SK-N-SH treated with all-trans-retinoic acid at 6 μM for 48 hours (cell line): ENCODE measurements around the gene NEXMIF.

Experiments
- ARNTL ChIP-seq: fragments of 450-650 bp; formaldehyde crosslinking; IDR thresholded peaks from 2 replicates; pipeline ENCODE4 v1.5.0; 2020; ENCODE audit warnings: low read depth, mild to moderate bottlenecking, moderate library complexity, borderline replicate concordance
- ESRRG ChIP-seq: fragments of 250-450 bp; sonication (Bioruptor Pico); IDR thresholded peaks from 2 replicates; pipeline ENCODE4 v1.6.1; 2021; ENCODE audit warnings: mild to moderate bottlenecking
- OSR1 ChIP-seq: fragments of 250-450 bp; sonication (Bioruptor Pico); IDR thresholded peaks from 2 replicates; pipeline ENCODE4 v1.8.0; 2022; ENCODE audit warnings: moderate library complexity, mild to moderate bottlenecking, inconsistent platforms
- PPARA ChIP-seq: fragments of 250-450 bp; sonication (Bioruptor Pico); IDR thresholded peaks from 2 replicates; pipeline ENCODE4 v1.5.0; 2020; ENCODE audit warnings: mild to moderate bottlenecking, borderline replicate concordance
- ZC3H10 ChIP-seq: fragments of 250-450 bp; sonication (Bioruptor Pico); IDR thresholded peaks from 2 replicates; pipeline ENCODE4 v1.5.1; 2021; ENCODE audit warnings: mild to moderate bottlenecking, moderate library complexity
- ZFP3 ChIP-seq: fragments of 250-450 bp; sonication (Bioruptor Pico); IDR thresholded peaks from 2 replicates; pipeline ENCODE4 v1.5.0; 2020; ENCODE audit warnings: mild to moderate bottlenecking, moderate library complexity
- ZFP30 ChIP-seq: fragments of 450-650 bp; formaldehyde crosslinking; IDR thresholded peaks from 2 replicates; pipeline ENCODE4 v1.5.0; 2022; ENCODE audit warnings: mild to moderate bottlenecking, moderate library complexity
- ZNF565 ChIP-seq: fragments of 450-650 bp; formaldehyde crosslinking; conservative IDR thresholded peaks from 2 replicates; pipeline ENCODE4 v1.5.0; 2020; ENCODE audit warnings: low read depth, mild to moderate bottlenecking, moderate library complexity
- ZNF70 ChIP-seq: fragments of 450-650 bp; formaldehyde crosslinking; IDR thresholded peaks from 2 replicates; pipeline ENCODE4 v1.5.0; 2020; ENCODE audit warnings: mild to moderate bottlenecking, moderate library complexity
- ZNF8 ChIP-seq: fragments of 450-650 bp; formaldehyde crosslinking; IDR thresholded peaks from 2 replicates; pipeline ENCODE4 v1.5.0; 2020; ENCODE audit warnings: mild to moderate bottlenecking, moderate library complexity
- TF ChIP-seq, protein P1 (sequence below): fragments of 250-450 bp; sonication (Bioruptor Pico); IDR thresholded peaks from 2 replicates; pipeline ENCODE4 v1.5.1; 2021; ENCODE audit warnings: mild to moderate bottlenecking, moderate library complexity
- TF ChIP-seq, protein P2 (sequence below): fragments of 250-450 bp; sonication (Bioruptor Pico); IDR thresholded peaks from 2 replicates; pipeline ENCODE4 v1.5.1; 2020; ENCODE audit warnings: low read depth, mild to moderate bottlenecking, moderate library complexity
- TF ChIP-seq, protein P3 (sequence below): fragments of 250-450 bp; sonication (Bioruptor Pico); IDR thresholded peaks from 2 replicates; pipeline ENCODE4 v1.5.0; 2020; ENCODE audit warnings: mild to moderate bottlenecking, moderate library complexity

DNA sequence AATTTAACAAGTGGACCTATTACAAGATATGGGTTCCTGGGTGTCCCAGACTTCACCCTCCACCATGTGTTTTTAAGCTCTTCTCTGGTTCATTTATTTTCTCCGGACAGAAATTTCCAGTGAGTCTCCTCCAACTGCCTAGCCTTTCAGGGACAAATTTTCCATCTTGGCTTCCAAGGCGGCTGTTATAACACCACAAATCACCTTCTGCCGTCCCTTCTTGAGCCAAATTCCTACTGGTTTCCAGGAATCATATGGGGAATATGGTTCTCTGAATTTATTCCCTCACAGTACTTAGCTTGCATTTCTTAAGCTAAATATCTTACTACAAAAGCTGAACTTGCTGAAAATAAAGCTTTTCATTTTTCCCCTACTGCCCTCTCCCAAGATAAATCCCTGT, 18.8 kb downstream of the NEXMIF start:
- TF ChIP-seq ESRRG: no peak
- TF ChIP-seq, protein P1, sequence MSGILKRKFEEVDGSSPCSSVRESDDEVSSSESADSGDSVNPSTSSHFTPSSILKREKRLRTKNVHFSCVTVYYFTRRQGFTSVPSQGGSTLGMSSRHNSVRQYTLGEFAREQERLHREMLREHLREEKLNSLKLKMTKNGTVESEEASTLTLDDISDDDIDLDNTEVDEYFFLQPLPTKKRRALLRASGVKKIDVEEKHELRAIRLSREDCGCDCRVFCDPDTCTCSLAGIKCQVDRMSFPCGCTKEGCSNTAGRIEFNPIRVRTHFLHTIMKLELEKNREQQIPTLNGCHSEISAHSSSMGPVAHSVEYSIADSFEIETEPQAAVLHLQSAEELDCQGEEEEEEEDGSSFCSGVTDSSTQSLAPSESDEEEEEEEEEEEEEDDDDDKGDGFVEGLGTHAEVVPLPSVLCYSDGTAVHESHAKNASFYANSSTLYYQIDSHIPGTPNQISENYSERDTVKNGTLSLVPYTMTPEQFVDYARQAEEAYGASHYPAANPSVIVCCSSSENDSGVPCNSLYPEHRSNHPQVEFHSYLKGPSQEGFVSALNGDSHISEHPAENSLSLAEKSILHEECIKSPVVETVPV (CRISPR knock-in tag): no peak
- no peak for TF ChIP-seq ZC3H10 (CRISPR knock-in tag)
- TF ChIP-seq ZNF70 (CRISPR knock-in tag): no peak
- TF ChIP-seq, protein P2, sequence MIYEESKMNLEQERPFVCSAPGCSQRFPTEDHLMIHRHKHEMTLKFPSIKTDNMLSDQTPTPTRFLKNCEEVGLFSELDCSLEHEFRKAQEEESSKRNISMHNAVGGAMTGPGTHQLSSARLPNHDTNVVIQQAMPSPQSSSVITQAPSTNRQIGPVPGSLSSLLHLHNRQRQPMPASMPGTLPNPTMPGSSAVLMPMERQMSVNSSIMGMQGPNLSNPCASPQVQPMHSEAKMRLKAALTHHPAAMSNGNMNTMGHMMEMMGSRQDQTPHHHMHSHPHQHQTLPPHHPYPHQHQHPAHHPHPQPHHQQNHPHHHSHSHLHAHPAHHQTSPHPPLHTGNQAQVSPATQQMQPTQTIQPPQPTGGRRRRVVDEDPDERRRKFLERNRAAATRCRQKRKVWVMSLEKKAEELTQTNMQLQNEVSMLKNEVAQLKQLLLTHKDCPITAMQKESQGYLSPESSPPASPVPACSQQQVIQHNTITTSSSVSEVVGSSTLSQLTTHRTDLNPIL (CRISPR knock-in tag): no peak
- no peak for TF ChIP-seq PPARA (CRISPR knock-in tag)
- no peak for TF ChIP-seq OSR1 (CRISPR knock-in tag)
- no peak for TF ChIP-seq ARNTL
- TF ChIP-seq ZNF565: no peak
- TF ChIP-seq, protein P3, sequence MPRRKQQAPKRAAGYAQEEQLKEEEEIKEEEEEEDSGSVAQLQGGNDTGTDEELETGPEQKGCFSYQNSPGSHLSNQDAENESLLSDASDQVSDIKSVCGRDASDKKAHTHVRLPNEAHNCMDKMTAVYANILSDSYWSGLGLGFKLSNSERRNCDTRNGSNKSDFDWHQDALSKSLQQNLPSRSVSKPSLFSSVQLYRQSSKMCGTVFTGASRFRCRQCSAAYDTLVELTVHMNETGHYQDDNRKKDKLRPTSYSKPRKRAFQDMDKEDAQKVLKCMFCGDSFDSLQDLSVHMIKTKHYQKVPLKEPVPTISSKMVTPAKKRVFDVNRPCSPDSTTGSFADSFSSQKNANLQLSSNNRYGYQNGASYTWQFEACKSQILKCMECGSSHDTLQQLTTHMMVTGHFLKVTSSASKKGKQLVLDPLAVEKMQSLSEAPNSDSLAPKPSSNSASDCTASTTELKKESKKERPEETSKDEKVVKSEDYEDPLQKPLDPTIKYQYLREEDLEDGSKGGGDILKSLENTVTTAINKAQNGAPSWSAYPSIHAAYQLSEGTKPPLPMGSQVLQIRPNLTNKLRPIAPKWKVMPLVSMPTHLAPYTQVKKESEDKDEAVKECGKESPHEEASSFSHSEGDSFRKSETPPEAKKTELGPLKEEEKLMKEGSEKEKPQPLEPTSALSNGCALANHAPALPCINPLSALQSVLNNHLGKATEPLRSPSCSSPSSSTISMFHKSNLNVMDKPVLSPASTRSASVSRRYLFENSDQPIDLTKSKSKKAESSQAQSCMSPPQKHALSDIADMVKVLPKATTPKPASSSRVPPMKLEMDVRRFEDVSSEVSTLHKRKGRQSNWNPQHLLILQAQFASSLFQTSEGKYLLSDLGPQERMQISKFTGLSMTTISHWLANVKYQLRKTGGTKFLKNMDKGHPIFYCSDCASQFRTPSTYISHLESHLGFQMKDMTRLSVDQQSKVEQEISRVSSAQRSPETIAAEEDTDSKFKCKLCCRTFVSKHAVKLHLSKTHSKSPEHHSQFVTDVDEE (CRISPR knock-in tag): no peak
- no peak for TF ChIP-seq ZFP3
- TF ChIP-seq ZNF8: no peak
- TF ChIP-seq ZFP30 (CRISPR knock-in tag): no peak
